ENCODE data around the gene FAM151B. TPM values are rescaled to one million over a fixed set of nuclear protein-coding genes. Genes with fewer than 3 reads are reported as not detected.
"Not testable (repeated sequence)": the region's sequence is repeated elsewhere in the genome, so short reads cannot be mapped to it uniquely, and the experiment has no call there.

Gene FAM151B, protein sequence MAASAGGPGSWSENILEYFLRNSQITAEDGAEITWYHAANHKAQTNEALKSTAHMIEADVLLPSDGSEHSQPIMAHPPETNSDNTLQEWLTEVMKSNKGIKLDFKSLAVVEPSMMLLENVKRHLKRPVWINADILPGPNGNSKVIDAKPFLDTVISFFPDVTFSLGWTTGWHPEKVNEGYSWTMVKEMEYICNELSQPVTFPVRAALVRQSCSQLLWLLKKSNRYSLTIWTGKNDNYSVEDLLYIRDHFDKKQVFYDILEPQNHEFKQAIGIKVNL
- total RNA-seq, result 2.6 and 3.0 TPM in 2 replicates

DNA sequence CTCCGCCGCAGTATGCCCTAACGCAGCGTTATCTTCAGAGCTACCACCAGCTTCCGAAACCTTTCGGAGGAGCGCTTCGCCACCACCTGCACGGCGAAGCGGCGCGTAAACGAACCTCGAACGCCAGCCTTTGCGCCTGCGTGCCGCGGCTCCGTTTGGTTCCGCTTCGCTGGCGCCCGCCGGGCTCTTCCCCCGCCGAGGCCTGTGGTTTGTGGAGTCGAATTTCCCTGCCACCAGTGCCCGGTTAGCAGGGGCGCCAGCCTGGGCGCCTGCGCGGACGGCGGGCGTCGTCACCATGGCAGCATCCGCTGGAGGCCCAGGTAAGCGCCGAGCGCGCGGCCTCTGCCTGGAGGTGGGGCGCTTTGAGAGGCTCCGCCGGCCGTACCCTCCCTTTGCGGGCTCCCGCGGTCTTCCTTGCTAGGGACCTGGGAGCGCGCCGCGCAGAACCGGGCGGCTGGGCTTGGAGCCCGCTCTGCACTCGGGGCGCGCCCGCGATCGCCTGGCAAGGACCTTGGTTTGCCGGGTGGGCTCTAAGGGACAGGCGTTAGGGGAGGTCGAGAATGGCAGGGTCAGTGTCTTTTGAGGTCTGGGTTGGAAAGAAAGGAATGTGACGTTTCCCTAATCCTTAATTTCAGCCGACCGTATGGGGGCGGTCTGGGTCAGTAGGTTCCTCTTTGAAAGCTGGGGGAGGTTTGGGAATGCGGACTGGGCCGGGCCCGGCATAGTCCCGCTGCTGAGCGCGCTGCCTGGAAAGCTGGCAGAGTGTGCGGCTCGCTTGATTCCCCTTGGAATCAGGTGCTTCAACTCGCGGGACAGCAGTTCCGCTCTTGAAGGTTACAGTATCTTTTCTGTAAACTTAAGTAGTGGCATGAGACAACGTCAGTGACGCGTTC, at the start of gene FAM151B:
TSS of gene FAM151B (plus strand) at position 272 of the 893 bp plus-strand sequence. CDS start at position 296, 24 bp downstream.
- DNase-seq, result peak; percentile 91

DNA sequence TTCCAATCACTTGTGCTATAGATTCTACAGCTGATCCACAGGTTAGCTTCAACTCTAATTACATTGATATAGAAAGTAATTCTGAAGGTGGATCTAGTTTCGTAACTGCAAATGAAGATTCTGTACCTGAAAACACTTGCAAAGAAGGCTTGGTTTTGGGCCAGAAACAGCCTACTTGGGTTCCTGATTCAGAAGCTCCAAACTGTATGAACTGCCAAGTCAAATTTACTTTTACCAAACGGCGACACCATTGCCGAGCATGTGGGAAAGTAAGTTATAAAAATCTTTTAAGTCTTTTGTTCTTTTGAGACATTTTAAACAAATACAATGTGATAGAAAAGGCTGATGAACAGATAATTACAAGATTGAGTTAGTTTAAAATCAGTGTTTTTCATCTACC, 49.2 kb upstream of the FAM151B start:
- DNase-seq, result no peak

- DNase-seq, result no peak
These were observed 48.7 kb upstream of the FAM151B start for GRCh38 chr5:80439213-80439612.

DNA sequence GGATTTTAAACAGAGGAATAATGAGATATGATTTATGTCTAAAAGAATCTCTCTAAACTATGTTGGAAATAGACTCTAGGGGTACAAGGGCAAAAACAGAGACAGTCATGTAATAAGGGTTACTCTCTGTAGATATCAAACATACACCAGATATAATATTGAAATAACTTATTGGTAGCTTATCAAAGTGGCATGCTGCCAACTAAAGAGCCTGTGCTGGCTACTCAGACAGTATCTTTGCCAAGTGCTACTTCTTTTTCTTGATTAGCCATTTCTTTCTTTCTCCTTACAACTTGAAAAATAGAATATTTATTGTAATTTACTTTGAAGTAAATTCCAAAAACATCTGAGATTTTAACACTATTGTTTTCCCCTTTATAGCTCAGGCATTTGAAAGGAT, 45.2 kb upstream of the FAM151B start:
- DNase-seq, result no peak

DNA sequence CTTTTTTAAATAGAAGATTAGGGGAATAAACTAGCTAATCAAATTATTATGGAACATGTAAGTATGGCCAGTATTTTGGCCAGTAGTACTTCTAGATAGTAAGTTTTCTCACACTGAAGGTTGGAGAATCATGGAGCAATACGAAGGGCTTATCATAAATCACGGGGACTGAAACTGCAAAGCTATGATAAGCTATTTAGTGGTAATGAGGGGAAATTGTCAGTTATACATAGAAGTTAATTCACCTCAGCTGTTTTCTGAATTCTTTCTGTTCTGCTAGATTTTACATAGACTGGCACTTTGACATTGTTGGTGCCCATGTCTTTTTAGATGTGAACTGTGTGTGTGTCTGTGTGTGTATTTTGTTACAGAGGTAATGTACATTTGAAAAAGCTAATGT, 34.5 kb upstream of the FAM151B start:
- DNase-seq, result no peak

DNA sequence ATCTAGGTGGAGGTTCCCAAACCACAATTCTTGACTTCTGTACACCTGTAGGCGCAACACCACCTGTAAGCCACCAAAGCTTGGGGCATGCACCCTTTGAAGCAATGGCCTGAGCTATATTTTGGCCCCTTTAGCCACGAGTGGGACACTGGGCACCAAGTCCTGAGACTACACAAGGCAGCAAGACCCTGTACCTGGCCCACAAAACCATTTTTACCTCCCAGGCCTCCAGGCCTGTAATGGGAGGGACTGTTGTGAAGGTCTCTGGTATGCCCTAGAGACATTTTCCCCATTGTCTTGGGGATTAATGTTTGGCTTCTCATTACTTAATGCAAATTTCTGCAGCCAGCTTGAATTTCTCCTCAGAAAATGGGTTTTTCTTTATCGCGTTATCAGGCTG, 24.6 kb upstream of the FAM151B start:
- no peak for DNase-seq

- DNase-seq, result peak; percentile 29
These were observed 21.0 kb upstream of the FAM151B start for GRCh38 chr5:80466669-80467485.

DNA sequence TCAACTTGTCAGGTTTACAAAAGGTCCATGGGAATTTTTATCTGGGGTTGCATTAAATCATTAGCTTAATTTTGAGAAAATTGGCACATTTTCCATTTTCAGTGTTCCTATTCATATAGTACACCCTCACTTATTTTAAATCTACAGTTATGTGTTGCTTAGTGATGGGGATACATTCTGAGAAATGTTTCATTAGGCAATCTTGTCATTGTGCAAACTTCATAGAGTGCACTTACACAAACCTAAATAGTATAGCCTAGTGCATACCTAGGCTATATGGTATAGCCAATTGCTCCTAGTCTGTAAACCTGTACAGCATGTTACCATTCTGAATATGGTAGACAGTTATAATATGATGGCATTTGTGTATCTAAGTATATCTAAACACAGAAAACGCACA, 19.8 kb upstream of the FAM151B start:
- DNase-seq, result no peak

GRCh38 chr5:80470631-80471030, 17.3 kb upstream of the FAM151B start:
- DNase-seq, result not testable (repeated sequence)

DNA sequence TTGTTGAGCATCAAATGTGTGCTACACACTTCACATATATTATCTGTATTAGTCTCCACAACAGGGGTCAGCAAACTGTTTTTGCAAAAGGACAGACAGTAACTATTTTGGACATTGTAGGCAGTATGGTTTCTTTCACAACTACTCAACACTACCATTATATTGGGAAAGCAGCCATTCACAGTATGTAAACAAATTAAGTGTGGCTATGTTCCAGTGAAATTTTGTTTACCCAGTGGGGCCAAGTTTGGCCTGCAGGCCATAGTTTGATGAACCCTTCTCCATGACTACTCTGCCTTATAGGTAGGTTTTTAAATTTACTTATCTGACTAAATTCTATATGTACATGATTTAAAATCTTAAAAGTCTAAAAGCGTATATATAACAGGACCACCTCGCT, 13.0 kb upstream of the FAM151B start:
- DNase-seq, result no peak

GRCh38 chr5:80479713-80480112, 8.2 kb upstream of the FAM151B start:
- DNase-seq, result no peak

GRCh38 chr5:80480354-80480753, 7.5 kb upstream of the FAM151B start:
- no peak for DNase-seq

DNA sequence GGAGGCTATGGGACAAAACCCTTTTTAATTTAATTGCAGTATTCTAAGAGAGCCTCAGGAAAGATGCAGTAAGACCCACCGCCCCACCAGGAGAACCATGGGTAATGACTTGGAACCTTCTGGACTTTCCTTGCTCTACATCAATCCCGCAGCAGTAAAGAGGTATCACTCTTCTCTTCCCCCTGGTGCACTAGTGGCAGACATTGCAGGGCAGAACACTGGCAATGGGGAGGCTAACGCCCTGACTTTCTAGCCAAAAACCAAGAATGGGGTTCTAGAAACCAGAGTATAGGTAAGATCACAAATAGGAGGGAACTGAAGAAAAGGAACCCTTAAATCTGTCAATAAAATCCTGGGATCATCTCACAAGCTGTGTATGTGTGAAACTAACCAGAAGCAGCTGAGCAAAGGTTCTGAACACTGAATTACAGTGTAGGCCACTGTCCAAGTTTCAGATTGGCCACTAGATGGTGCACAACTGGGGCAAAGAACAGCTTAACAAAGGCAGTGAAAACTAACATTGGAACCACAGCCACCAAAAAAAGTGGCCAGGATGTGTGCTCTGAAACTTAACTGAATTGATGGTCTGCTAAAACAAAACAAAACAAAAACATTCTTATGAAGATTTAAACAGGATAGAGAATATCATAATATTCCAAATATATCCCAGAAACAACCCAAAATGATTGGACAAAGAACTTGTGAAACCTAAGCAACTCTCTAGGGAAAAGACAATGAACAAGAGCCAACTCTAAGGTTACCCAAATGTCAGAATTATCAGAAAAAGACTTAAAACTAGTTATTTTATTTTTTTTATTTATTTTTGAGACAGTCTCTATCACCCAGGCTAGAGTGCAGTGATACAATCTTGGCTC, 6.6 kb upstream of the FAM151B start:
- peak; percentile 75 for DNase-seq

DNA sequence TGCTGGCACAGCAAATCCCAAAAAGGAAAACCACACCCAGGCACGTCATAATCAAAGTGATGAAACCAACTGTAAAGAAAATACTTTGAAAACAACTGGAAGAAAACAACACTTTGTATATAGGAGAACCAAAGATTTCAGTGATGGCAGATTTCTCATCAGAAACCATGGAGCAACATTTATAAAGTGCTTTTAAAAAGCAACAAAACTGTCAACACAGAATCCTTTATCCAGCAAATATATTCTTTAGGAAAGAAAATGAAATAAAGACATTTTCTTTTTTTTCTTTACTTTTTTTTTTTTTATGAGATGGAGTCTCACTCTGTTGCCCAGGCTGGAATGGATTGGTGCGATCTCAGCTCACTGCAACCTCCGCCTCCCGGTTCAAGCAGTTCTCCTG, 5.3 kb upstream of the FAM151B start:
- DNase-seq, result no peak

DNA sequence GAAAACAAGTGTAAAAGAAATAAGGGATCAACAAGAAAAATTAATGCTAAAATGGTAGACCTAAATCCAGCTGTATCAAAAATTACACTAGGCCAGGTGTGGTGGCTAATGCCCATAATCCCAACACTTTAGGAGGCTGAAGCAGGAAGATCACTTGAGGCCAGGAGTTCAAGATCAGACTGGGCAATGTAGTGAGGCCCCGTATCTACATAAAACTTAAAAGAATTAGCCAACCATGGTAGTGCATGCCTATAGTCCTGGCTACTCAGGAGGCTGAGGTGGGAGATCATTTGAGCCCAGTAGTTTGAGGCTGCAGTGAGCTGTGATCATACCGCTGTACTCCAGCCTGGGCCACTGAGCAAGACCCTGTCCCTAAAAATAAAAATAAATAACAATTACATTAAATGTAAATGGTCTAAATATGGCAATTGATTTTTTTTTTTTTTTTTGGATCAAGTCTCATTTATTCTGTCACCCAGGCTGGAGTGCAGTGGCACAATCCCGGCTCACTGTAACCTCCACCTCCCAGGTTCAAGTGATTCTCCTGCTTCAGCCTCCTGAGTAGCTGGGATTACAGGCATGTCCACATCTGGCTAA, 4.2 kb upstream of the FAM151B start:
- DNase-seq, result no peak

GRCh38 chr5:80487444-80487828, 464 bp upstream of the FAM151B start:
- no peak for DNase-seq

DNA sequence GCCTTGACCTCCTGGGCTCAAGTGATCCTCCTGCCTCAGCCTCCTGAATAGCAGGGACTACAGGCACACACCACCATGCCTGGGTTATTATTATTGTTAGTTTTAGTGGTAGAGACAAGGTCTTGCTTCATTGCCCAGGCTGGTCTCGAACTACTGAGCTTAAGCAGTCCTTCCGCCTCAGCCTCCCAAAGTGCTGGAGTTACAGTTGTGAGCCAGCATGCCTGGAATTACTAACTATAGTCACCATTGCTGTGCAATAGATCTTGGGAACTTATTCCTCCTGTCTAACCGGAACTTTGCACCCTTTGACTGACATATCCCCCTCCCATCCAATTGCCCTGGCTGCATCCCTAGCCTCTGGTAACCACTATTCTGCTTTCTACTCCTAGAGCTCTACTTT, 3.4 kb downstream of the FAM151B start:
- no peak for DNase-seq

- no peak for DNase-seq
These were observed 4.8 kb downstream of the FAM151B start for GRCh38 chr5:80492741-80493140.

DNA sequence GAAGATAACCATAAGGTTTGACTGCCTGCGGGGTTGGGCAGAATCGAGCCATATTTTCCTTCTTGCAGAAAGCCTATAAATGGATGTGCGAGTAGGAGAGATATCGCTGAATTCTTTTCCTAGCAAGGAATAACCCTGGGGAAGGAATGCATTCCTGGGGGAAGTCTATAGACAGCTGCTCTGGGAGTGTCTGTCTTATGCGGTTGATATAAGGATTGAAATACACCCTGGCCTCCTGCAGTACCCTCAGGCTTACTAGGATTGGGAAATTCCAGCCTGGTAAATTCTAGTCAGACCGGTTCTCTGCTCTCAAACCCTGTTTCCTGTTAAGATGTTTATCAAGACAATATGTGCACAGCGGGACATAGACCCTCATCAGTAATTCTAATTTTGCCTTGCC, 5.5 kb downstream of the FAM151B start:
- not testable (repeated sequence) for DNase-seq

- no peak for DNase-seq
These were observed 8.0 kb downstream of the FAM151B start for GRCh38 chr5:80495891-80496290.

- no peak for DNase-seq
These were observed 14.9 kb downstream of the FAM151B start for GRCh38 chr5:80502800-80503199.

- no peak for DNase-seq
These were observed 15.7 kb downstream of the FAM151B start for GRCh38 chr5:80503641-80504040.

All from dermis blood vessel endothelial cell (primary cell).